C1 segment of cervical spinal cord (tissue), 14 donors: ENCODE measurements around the gene MXRA7.
A peak's percentile ranks its signal among the peaks of the same experiment; 100 is the strongest.
"Not testable (repeated sequence)": the region's sequence is repeated elsewhere in the genome, so short reads cannot be mapped to it uniquely, and the experiment has no call there.

ENCODE experiments used
- DNase-seq, 14 donors: peaks; one replicate each; lab custom pipeline; 2025; lab: John Stamatoyannopoulos, UW

The MXRA7 gene

DNA sequence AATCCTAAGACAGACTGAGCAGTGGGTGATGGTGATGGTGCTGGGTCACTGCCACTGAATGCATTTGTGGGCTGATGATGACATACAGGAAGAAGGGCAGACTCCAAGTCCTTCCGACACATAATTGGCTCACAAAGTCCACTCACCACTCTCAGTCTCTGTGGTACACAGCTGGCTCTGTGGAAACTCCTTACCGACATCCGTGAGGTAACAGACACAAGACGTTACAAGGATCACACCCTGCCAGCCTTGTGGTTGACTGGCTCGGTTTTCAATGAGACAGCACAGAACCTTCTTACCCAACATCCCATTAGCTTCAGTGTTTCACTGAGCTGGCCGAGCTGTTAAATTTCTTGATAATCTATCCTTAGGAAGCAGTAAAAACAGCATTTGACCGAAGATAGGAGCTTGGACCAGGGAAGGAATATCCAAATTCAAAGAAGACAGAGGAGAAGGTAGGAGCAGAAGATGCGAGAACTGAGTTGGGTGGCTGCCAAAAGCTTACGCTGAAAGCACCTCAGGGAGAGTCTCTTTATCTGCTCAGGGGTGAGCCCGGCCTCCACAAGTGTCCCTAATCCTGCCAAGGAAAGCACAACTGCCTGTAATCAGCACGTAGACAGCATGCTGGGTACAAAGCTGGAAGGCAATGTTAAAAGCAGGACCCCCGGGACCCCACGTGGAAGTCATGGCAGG is 5.5 kb upstream of the MXRA7 start:
- DNase-seq = peak in 3 of 14 donors; percentile 14 to 36 (median 35)

DNA sequence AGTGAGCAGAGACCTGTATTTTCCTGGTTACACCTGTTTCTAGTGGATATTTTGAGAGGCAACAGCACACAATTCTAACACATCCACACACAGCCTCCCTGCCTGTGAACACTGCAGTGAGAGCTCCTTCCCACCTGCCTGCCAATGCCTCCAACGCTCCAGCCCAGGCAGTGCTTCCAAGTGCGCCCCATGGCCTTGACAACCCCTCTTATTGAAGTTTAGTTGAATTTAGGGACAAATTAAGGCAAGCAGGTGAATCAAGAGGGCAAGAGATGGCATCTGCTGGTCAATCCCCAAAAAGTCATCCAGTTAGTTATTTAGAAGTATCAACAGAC is 4.7 kb upstream of the MXRA7 start:
- no peak for DNase-seq

DNA sequence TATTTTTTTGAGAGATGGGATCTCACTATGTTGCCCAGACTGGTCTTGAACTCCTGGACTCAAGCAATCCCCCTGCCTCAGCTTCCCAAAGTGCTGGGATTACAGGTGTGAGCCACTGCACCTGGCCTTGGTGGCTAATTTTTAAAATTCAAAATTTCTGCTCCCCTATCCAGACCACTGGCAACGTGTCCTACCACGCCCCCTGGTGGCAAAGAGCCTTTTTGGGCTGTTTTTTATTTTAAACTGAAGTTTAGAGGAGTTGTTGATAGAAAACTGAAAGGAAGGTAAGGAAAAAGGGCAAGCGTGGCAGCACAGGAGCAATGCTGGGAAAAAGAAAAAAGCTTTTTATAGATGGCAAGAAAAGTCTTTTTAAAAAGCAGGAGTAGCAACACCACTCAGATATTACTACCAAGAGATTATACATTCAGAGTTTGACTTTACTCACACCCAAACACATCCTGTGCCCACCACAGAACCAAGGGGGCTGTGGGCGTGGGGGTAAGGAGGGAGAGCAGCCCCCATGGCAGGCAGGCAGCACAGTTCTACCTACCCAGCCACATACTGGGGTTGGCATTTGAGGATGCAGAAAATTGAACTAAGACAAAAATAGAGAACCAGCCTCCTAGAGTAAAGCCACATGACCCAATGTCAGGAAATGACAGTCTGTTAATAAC is 4.2 kb upstream of the MXRA7 start:
- DNase-seq = peak in 7 of 14 donors; percentile 13 to 53 (median 30)

DNA sequence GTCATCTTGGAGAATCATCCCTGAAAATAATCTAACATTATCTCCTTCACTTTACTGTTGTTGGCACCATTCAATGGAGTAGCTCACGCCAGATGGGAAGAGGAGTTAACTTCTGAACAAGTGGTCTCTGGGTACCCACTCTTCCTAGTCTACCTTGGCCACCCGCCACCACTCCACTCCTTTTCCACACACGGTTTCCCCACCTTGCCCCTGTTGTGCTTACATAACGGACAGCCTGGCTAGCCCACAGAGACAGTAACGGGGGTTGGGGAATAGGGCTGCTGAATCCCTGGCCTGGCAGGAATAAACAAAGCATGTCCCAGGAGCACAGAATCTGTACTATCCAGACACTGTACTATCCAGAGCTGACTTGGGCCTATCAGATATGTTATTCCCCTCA is 3.6 kb upstream of the MXRA7 start:
- DNase-seq = no peak

DNA sequence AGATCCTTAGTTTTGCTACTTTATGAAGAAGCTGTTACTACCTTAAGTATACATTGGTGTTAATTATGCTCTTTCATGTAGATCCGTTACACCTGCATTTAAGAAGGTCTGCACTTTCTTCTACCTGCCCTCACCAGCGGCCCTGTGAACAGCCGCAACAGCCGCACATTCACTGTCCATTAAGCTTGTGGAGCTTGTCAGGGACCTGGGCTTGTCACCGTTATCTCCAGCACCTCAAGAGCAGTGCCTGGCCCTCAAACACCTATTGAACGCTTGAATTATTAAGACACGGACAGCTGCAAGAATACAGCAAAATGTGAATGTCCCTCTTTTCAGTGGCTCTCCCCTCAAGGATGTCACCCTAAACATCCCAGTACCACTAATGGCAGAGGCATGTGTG is 3.0 kb upstream of the MXRA7 start:
- DNase-seq = no peak

DNA sequence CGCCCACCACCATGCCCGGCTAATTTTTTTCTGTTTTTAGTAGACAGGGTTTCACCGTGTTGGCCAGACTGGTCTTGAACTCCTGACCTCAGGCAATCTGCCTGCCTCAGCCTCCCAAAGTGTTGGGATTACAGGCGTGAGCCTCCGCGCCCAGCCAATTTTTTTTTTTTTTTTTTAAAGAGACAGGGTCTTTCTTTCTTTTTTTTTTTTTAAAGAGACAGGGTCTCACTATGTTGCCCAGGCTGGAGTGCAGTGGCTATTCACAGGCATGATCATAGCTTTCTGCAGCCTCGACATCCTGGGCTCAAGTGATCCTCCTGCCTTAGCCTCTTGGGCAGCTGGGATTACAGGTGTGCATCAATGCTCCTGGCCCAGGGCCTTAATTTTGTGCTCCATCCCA is 1.6 kb upstream of the MXRA7 start:
- DNase-seq = not testable (repeated sequence)

DNA sequence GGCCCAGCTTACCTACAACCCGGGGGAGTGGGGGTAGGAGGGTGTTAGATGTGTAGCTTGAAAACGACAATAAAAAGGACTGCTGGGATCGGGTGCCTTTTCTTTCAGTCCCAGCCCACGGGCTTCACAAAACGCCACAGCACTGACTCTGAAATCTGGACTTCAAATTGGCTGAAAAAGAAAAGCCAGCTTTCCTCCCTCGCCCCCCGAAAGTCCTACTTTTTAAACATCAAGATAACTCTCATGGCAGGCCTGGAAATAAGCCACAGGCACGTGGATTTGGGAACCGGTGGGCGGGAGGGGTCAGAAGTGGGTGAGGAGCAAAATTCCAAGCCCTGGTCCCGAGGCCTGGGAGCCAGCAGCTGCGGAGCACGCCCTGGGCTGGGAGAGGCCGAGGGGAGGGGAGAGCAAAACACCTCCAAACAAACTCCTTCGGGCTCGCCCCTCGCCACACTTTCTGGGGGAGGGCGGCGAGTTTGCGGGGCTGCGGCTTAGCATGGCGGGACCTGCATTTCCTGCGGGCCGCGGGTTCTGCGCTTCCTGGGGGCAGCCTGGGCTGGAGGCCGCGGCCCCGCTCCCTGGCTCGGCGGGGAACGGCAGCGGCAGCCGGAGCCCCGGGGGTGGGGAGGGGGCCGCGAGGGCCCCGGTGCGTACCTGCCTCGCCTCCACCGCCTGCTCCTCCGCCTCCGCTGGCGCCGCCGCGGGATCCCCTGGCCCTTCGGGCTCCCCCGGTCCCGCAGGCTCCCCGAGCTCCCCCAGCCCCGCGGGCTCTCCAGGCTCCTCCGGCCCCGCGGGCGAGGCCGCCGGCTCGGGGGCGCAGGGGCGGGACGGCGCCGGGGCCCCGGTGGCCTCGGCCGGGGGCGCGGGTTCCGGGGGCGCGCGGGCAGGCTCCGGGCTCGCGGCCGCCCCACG is 558 bp downstream of the MXRA7 start:
- peak in 3 of 14 donors; percentile 34 to 43 (median 37) for DNase-seq

DNA sequence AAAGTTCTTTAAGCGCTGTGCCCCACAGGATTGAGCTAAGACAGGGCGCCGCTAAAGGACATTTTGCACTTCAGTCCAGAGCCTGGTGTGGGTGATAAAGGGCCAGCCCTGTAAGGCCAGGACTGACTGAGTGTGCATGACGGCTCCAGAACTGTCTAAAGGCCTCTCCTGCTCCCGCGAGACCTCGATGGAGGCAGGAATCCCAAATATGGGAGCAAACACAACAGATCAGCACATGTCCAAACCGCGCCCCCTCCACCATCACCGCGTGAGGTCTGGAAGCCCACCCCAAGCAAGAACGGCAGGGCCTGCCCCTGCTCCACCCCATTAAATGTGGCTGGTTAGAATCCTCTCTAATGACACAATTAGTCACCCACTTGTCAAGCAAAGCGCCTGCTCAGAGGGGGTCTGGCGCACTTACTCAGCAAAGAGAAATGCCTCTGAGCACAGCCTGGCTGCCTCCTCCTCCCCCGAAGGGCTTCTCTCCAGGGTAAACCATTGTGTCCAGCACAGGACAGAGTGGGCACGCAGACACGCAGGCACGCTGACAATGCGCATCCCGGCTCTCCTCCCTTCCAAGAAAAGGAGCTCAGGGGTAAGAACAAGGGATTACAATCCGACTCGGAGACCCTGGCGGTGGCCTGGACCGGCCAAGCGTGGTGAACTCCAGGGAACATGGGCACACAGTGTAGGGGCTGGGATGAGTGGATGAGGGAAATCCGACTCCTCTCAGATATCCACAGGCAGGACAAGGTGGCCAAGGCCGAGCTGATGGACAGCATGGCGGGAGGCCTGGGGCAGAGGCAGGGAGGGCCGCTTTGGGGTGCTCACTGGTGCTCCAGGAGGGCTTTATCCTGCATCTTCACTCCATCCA is 1.5 kb downstream of the MXRA7 start:
- peak in 9 of 14 donors; percentile 22 to 71 (median 55) for DNase-seq

DNA sequence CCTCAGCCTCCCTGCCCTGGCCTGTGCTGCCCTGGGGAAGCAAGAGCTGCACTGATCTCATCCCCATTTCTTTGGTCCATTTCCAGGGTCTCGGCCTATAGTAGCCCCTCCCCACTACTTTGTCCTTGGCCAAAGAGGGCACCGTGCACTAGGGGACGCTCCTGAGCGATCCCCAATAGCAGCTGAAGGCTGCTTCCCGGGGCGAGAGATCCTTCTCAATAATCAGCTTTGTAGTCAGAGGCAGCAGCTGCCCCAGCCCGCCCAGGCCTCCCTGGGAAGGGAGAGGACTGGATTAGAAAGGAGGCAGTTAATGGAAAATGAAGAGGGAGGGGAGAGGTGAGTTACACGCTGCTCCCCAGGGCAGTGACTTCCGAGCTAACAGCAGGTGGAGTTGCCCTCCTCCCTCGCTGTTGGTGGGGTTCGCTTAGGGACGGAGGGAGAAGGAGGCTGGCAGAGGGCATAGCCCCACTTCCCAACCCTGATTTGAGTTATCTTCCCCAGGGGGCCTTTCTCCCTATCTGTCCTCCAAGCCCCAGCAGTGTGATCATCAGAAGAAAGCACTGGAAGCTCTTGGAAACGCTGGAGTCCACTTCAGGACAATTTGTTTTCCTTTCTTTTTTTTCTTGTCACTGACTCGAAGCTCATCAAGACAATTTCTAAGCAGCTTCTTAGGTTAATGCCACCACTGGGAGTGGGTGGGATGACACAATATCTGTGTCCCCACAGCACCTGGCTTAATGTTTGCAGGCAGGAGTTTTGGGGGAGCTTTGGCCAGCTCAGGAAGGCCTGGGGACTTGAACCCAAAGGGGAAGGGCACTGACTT is 2.6 kb downstream of the MXRA7 start:
- peak in 9 of 14 donors; percentile 33 to 68 (median 54) for DNase-seq

DNA sequence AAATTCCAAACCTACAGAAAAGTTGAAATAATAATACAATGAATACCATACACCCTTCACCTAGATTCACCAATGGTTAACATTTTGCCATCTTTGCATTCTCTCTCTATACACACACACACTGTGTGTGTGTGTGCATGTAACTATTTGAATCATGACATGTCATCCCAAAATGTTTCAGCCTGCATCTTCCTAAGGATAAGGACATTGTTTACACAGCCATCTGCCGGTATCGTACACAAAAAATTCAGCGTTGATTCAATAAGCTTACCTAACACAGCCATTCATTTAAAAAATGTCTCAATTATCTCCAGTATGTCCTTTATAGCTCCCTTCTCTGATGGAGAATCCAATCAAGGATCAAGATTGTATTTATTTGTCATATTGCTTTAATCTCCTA is 3.9 kb downstream of the MXRA7 start:
- DNase-seq = no peak

DNA sequence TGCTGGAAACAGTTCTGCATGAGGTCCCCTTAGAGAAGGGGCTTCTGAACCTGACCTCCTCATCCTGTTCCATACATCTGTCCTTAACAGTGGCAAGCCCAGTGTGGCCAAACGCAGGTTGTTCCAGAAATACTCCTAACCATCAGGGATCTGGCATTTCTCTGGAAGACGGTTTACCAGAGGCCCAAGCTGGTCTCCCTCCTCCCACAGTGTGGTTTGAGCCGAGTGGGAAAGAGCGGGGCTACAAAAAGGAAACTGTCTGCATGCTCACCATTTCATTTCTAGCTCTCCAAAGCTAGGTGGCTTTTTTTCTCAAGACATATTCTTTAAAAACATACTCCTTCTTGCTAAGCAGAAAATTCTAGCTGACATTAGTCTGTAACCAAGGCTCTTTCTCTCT is 6.0 kb downstream of the MXRA7 start:
- DNase-seq = no peak

DNA sequence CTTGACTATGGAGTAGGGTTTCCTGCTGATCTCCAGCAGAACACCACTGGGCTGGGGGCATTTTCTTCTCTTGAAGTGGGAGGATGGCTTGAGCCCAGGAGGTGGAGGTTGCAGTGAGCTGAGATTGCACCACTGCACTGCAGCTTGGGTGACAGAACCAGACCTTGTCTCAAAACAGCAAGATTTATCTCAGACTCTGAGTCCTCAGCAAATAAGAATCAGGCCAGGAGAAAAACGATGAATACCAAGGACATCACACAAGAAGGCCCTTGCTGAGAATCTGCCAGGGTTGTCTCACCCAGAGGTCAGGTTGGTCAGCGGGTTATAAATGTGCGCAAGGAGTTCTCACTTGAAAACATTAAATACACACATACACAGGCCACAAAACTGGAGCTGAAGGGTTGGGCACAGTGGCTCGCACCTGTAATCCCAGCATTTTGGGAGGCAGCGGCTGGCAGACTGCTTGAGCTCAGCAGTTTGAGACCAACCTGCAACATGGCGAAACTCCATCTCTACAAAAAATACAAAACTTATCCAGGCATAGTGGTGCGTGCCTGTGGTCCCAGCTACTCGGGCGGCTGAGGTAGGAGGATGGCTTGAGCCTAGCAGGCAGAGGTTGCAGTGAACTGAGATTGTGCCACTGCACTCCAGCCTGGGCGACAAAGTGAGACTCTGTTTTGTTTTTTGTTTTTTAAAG is 7.7 kb downstream of the MXRA7 start:
- DNase-seq = no peak

DNA sequence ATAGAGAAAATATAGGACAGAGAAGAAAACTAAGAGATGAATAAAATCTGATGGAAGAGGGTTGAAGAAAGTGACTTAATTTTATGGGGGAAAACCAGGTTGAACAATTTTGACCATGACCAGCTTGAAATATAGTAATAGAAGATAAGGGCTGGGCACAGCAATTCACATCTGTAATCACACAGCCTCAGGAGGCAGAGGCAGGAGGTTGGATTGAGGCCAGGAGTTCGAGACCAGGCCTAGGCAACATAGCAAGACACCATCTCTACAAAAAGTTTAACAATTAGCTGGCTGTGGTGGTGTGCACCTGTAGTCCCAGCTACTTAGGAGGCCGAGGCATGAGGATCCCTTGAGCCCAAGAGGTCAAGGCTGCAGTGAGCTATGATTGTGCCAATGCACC is 8.7 kb downstream of the MXRA7 start:
- DNase-seq = no peak

DNA sequence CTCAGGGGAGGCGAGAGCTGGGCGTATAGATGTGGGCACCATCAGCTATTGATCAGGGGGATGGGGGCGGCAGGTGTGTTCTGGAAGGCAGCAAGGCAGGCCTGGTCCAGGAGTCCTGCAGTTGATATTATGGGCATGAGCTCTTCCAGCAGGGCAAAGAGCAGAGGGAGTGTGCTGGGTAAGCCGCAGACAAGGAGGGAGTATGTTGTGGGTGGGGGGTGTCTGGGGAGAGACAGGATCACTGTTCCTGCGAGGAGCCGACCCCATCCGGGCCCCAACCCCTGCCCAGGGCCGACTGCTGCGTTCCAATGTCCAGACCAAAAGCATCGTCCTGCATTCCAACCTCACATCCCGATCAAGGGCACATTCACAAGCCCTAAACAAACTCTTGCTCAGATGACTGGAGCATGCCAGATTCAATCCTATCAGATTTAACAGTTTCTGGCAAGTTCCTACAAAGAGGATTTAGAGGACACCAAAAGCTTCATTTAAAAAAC is 9.2 kb downstream of the MXRA7 start:
- DNase-seq = no peak

DNA sequence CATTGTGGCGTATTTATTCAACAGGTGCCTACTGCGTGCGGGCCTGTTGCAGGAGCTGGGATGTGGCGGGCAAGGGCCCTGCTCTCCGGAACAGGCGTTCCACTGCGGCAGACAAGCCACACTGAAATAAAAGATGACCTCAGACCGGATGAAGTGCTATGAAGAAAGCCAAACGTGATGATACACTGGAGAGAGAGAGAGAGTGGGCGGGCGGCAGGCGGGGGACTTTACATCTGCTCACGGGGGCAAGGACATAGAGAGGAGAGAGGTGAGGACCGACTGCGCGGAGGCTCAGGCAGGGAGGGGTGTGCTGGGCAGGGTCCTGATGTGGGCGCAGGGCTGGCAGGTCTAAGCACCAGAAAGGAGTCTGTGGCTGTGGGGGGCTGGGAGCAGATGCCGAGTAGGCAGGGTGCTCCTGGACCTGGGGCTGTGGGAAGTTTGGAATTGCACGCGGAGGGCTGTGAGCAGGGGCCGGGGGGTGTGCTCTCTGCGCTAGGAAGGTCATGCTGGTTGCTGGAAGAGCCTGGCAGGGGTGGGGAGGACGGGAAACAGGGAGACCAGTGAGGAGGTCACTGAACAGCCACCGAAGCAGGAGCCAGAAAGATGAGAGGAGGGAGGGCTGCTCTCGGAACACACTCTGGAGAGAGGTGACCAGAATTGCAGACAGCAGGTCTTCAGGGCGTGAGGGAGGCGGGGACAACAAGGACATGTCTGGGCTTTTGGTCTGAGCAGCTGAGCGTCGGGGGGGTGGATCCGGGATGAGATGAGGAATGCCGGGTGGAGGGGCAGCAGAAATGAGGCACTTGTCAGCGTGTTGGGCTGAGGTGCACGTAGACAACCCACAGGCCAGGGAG is 9.9 kb downstream of the MXRA7 start:
- peak in 2 of 14 donors; percentile 32 to 65 for DNase-seq

DNA sequence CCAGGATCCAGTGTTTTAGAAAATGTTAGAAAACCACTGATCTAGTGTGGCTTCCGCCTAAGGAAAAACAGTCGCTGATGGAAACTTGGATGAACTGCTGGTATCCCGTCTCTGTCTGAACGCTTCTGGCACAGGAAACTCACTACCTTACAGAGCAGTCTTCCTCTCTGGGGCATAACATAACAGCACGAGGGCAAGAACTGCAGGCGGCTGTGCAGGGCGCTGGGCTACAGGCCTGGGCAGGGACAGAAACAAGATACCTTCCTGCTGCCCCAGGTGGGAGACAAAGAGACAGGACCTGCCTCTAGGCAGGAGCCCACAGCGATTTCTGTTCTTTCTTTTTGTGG is 10.5 kb downstream of the MXRA7 start:
- DNase-seq = no peak

DNA sequence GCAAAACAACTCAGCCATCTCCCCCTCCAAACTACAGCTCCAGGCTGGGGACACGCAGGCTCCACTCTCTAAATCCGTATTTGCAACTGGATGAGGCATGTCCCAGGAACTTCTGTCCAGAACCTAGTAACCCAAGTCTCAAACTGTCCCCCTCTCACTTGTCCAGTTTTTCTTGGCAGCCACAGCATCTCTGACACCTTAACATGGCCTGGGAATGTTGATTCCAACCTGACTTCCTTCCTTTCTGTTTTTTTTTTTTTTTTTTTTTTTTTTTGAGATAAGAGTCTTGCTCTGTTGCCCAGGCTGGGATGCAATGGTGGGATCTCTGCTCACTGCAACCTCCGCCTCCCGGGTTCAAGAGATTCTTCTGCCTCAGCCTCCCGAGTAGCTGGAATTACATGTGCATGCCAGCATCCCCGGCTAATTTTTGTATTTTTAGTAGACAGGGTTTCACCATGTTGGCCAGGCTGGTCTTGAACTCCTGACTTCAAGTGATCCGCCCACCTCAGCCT is 12.2 kb downstream of the MXRA7 start:
- DNase-seq = not testable (repeated sequence)

DNA sequence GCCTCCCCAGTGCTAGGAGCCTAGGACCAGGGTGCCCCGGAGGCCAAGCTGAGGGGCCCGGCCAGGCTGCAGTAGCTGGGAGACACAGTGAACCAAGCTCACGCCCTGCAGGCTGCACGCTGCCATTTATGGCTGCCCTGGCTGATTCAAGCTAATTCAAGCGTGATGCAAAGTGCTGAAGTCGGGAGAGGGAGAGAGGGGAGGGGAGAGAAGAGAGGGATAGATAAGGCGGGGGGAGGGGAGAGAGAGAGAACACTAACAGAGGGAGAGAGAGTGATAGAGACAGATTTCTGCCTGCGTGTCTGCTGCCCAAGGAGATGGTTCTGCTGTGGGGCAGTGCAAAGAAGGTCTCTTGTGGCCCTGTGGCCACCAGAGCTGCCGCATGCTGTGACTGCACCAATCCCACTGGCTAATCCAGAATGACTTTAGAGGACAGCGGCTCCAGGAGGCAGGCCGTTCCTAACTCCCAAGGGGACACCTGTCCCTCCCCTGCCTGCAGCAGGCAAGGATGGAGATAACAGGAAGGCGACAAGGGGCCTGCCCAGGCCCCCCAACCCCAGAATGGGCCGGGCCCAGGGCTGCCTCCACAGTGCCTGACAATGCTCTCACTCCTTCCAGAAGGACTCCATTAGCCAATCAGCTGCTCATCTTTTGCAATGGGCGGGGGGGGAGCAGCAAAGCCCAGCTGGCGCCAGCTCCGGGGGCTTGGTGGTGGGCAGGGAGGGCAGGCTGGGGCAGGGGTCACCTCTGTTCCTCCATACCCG is 12.9 kb downstream of the MXRA7 start:
- DNase-seq = no peak
